GM21367 (cell line): Measurements from ENCODE around the gene ZMYND19.
A peak's percentile ranks its signal among the peaks of the same experiment; 100 is the strongest.
"Not testable (repeated sequence)": the region's sequence is repeated elsewhere in the genome, so short reads cannot be mapped to it uniquely, and the experiment has no call there.

Experiments
- ATAC-seq: cut with Tn5 transposase; IDR thresholded peaks from one replicate; pipeline ENCODE4 v1.9.1; 2021; ENCODE audit not compliant: unreplicated experiment

The ZMYND19 gene

GRCh38 chr9:137564134-137564533, 26.2 kb downstream of the ZMYND19 start:
- ATAC-seq: no peak

GRCh38 chr9:137558127-137558526, 32.2 kb downstream of the ZMYND19 start:
- ATAC-seq: no peak

GRCh38 chr9:137556069-137556838, 34.1 kb downstream of the ZMYND19 start:
- no peak for ATAC-seq

- ATAC-seq: no peak
Observed at GRCh38 chr9:137555179-137555578, 35.1 kb downstream of the ZMYND19 start.

DNA sequence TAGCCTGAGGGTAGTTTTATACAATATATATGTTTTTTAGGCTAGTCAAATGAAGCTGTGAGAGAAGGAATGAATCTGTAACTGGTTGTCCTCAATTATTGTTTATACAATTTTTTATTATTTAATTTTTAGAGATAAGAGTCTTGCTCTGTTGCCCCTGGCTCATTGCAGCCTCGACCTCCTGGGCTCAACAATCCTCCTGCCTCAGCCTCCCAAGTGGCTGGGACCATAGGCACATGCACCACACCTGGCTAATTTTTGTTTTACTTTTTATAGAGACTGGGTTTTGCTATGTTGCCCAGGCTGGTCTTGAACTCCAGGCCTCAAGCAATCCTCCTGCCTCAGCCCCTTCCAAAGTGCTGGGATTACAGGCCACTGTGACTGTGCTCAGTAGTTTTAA, 36.0 kb downstream of the ZMYND19 start:
- ATAC-seq: no peak

- ATAC-seq: not testable (repeated sequence)
Observed at GRCh38 chr9:137553654-137554053, 36.7 kb downstream of the ZMYND19 start.

GRCh38 chr9:137552022-137552768, 38.1 kb downstream of the ZMYND19 start:
- peak; percentile 7 for ATAC-seq

- ATAC-seq: peak; percentile 66
Observed at GRCh38 chr9:137551264-137552021, 38.9 kb downstream of the ZMYND19 start, which contains the start of gene MRPL41. Gene MRPL41, plus strand, starts transcription at chr9:137551879. Its CDS starts 203 bp downstream, at chr9:137552082.

DNA sequence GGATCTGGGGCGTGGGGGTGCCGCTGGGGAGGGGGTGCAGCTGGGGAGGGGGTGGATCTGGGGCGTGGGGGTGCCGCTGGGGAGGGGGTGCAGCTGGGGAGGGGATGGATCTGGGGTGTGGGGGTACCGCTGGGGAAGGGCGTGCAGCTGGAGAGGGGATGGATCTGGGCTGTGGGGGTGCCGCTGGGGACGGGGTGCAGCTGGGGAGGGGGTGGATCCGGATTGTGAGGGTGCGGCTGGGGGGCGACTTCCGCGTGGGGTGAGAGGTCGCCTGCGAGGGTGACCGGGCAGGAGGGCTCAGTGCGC, 39.4 kb downstream of the ZMYND19 start:
- not testable (repeated sequence) for ATAC-seq

GRCh38 chr9:137550231-137550621, 40.1 kb downstream of the ZMYND19 start, which contains the start of gene PNPLA7:
Gene PNPLA7, minus strand, starts transcription at chr9:137550402. Its CDS starts 205 bp downstream, at chr9:137550197.
- no peak for ATAC-seq

GRCh38 chr9:137547687-137548543, 42.4 kb downstream of the ZMYND19 start:
- no peak for ATAC-seq

- ATAC-seq: no peak
Observed at GRCh38 chr9:137545123-137545522, 45.2 kb downstream of the ZMYND19 start.

GRCh38 chr9:137544176-137544760, 46.0 kb downstream of the ZMYND19 start:
- no peak for ATAC-seq

GRCh38 chr9:137543237-137543963, 46.9 kb downstream of the ZMYND19 start:
- ATAC-seq: no peak

DNA sequence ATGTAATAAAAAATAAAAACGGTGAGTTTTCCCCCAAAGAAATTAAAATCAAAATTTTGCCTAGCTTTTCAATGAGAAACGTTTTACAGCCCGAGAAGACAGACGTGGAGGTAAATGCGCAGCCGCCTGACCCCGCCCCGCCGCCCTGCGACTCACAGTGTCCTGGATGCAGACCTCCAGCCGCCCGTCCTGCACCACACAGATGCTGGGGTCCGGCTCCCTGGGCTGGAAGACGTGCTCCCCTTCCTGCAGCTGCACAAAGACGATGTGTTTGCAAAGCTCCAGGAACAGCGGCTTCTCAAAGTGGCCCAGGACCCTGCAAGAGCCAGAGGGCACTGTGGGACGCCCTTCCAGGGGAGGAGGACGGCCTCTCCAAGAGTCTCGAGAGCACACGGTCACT, 47.8 kb downstream of the ZMYND19 start:
- no peak for ATAC-seq

- ATAC-seq: no peak
Observed at GRCh38 chr9:137540536-137540935, 49.8 kb downstream of the ZMYND19 start.

- no peak for ATAC-seq
Observed at GRCh38 chr9:137538058-137538457, 52.3 kb downstream of the ZMYND19 start.

- ATAC-seq: not testable (repeated sequence)
Observed at GRCh38 chr9:137536594-137537131, 53.6 kb downstream of the ZMYND19 start.

GRCh38 chr9:137535120-137535428, 55.2 kb downstream of the ZMYND19 start:
- ATAC-seq: no peak
